ENCODE measurements around the gene SFMBT2.

The SFMBT2 gene

DNA sequence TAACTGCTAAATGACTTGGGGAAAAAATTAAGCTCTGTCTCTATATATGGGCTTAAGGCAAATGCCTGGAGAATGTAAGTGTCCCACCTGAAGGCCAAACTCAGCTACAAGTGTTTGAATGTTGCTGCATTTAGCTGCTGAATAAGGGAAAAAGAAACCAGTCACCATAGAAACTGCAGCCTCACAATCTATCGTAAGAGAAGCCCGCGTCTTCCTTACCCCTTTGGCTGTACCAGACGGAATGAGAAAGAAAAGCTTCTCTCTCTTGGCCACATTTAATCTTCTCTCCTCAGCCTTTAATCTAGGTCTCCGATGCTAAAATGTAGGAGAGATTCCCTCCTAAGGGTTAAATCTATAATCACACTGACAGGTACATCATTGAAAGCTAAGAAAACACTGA lies 147.2 kb downstream of the SFMBT2 start:
- no peaks in the 10 kb centered on the region for H3K9me3 ChIP-seq (ENCODE audit: control extremely low read depth in 1 of 5, control insufficient read depth in 4 of 5, insufficient read depth in 2 of 5, low read depth in 1 of 5, low read length in 4 of 5)
- peaks cover 5 to 23% (median 20%) of the 10 kb centered on the region in 4 experiments for H3K4me1 ChIP-seq (ENCODE audit: control extremely low read depth in 1 of 4, control insufficient read depth in 4 of 4, insufficient read depth in 4 of 4, low read length in 3 of 4)
- ChIA-PET POLR2A (no interaction called here), CTCF (interaction anchor here (1.3 kb wide), 1 partner anchor 11 kb away, joined by 4 read pairs; no protein-coding TSS in a partner anchor)
- H3K36me3 ChIP-seq (ENCODE audit: control insufficient read depth in 4 of 4, insufficient read depth in 4 of 4, low read length in 3 of 4): no peaks in the 10 kb centered on the region
- DNase-seq: no peak
- H3K4me3 ChIP-seq (ENCODE audit: control insufficient read depth in 1 of 7, extremely low read depth in 1 of 7, insufficient read depth in 4 of 7, low read depth in 2 of 7, low read length in 6 of 7): no peak overlapping the region
- H3K27me3 ChIP-seq (replicated peaks in 2 of 5; ENCODE audit: control insufficient read depth in 4 of 5, insufficient read depth in 5 of 5, low read length in 4 of 5): no peaks in the 10 kb centered on the region
- H3K27ac ChIP-seq (ENCODE audit: insufficient read depth in 1 of 2, low read depth in 1 of 2, low read length in 2 of 2, poor library complexity in 1 of 2, severe bottlenecking in 2 of 2): no peak overlapping the region
- 100% methylated on average over 1 of the region's 5 CpGs for WGBS (ENCODE audit: insufficient coverage)

DNA sequence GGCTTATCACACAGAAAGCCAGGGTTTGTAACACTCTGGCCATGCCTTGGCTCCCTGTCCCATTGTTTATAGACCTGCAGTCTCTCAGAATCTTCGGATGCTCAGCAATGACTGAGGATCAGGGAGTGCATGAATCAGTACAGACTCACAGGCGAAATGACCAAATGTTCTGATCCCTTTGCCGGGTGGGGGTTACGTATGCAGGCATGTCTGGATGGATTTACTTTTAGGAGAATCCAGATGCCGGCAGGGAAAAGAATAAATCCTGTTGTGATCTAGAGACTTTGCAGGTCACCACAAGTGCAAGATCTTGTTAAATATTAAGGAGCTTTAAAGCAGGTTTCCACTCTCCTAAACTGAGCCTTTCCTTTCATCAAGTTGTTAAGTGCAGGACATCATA lies 149.5 kb downstream of the SFMBT2 start:
- H3K27ac ChIP-seq (ENCODE audit: insufficient read depth in 1 of 2, low read depth in 1 of 2, low read length in 2 of 2, poor library complexity in 1 of 2, severe bottlenecking in 2 of 2): no peak overlapping the region
- H3K4me3 ChIP-seq (ENCODE audit: control insufficient read depth in 1 of 7, extremely low read depth in 1 of 7, insufficient read depth in 4 of 7, low read depth in 2 of 7, low read length in 6 of 7): no peak overlapping the region
- no peaks in the 10 kb centered on the region for H3K36me3 ChIP-seq (ENCODE audit: control insufficient read depth in 4 of 4, insufficient read depth in 4 of 4, low read length in 3 of 4)
- CTCF ChIA-PET: interaction anchor here (0.8 to 1.9 kb wide), 2 partner anchors 47 to 151 kb away, joined by 3 to 4 read pairs; no protein-coding TSS in a partner anchor
- DNase-seq: no peak
- no peaks in the 10 kb centered on the region for H3K9me3 ChIP-seq (ENCODE audit: control extremely low read depth in 1 of 5, control insufficient read depth in 4 of 5, insufficient read depth in 2 of 5, low read depth in 1 of 5, low read length in 4 of 5)
- H3K4me1 ChIP-seq (ENCODE audit: control extremely low read depth in 1 of 4, control insufficient read depth in 4 of 4, insufficient read depth in 4 of 4, low read length in 3 of 4): peaks cover 12 to 46% (median 39%) of the 10 kb centered on the region in 4 experiments
- POLR2A ChIA-PET: no interaction called here
- H3K27me3 ChIP-seq (replicated peaks in 2 of 5; ENCODE audit: control insufficient read depth in 4 of 5, insufficient read depth in 5 of 5, low read length in 4 of 5): no peaks in the 10 kb centered on the region
- WGBS (ENCODE audit: insufficient coverage): 94% methylated on average over 5 of the region's 5 CpGs

DNA sequence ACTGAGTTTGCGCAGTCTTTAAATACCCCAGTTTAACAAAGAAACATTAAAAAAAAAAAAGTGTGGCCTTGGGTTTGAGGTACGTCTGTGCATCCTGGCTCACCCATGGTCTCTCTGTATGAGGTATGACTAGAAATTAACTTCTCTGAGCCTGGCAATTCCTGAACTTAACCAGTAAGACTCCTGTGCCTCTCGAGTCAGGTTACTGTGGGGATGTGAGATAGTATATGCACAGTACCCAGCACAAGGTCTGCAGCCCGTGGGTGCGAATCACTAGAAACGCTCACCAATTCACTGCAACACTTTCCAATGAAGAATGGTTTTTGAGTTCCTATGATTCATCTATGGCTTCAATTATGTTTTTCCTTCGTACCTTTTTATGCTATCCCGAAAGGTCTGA lies 149.9 kb downstream of the SFMBT2 start:
- Histone ChIP-seq H3K36me3 (ENCODE audit: control insufficient read depth in 4 of 4, insufficient read depth in 4 of 4, low read length in 3 of 4) (no peaks in the 10 kb centered on the region), H3K27me3 (replicated peaks in 2 of 5; ENCODE audit: control insufficient read depth in 4 of 5, insufficient read depth in 5 of 5, low read length in 4 of 5) (no peaks in the 10 kb centered on the region), H3K27ac (ENCODE audit: insufficient read depth in 1 of 2, low read depth in 1 of 2, low read length in 2 of 2, poor library complexity in 1 of 2, severe bottlenecking in 2 of 2) (no peak overlapping the region), H3K4me3 (ENCODE audit: control insufficient read depth in 1 of 7, extremely low read depth in 1 of 7, insufficient read depth in 4 of 7, low read depth in 2 of 7, low read length in 6 of 7) (no peak overlapping the region), H3K9me3 (ENCODE audit: control extremely low read depth in 1 of 5, control insufficient read depth in 4 of 5, insufficient read depth in 2 of 5, low read depth in 1 of 5, low read length in 4 of 5) (no peaks in the 10 kb centered on the region), H3K4me1 (ENCODE audit: control extremely low read depth in 1 of 4, control insufficient read depth in 4 of 4, insufficient read depth in 4 of 4, low read length in 3 of 4) (peaks cover 13 to 50% (median 41%) of the 10 kb centered on the region in 4 experiments)
- CTCF ChIA-PET: interaction anchor here (1.9 to 2.6 kb wide), 2 partner anchors 17 to 48 kb away, joined by 4 to 8 read pairs; no protein-coding TSS in a partner anchor
- DNase-seq: no peak
- POLR2A ChIA-PET: no interaction called here
- WGBS (ENCODE audit: insufficient coverage): 100% methylated on average over 3 of the region's 8 CpGs

DNA sequence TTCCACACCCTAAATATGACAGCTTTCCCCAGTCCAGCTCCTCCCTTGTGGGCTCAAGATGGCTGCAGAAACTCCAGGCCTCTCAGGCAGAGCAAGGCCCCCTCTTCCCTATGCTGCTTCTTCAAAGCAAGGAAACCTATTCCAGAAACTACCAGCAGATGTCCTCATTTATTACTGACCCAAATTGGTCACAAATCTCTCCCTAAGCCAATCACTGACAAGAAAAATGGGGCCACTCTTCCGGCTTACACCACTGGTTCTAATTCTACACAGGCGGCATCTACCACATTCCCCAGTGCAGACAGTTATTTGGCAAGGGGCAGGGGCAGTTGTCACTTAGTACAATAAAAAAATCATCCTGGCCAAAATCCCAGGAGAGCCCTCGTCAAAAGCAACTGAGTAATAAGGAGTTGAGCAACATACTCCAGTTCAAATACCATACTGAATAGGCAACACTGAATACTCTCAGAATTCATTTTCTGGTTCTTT lies 150.4 kb downstream of the SFMBT2 start:
- Histone ChIP-seq H3K4me3 (ENCODE audit: control insufficient read depth in 1 of 7, extremely low read depth in 1 of 7, insufficient read depth in 4 of 7, low read depth in 2 of 7, low read length in 6 of 7) (no peak overlapping the region), H3K4me1 (ENCODE audit: control extremely low read depth in 1 of 4, control insufficient read depth in 4 of 4, insufficient read depth in 4 of 4, low read length in 3 of 4) (peaks cover 16 to 55% (median 44%) of the 10 kb centered on the region in 4 experiments), H3K9me3 (ENCODE audit: control extremely low read depth in 1 of 5, control insufficient read depth in 4 of 5, insufficient read depth in 2 of 5, low read depth in 1 of 5, low read length in 4 of 5) (no peaks in the 10 kb centered on the region), H3K27ac (ENCODE audit: insufficient read depth in 1 of 2, low read depth in 1 of 2, low read length in 2 of 2, poor library complexity in 1 of 2, severe bottlenecking in 2 of 2) (no peak overlapping the region), H3K27me3 (replicated peaks in 2 of 5; ENCODE audit: control insufficient read depth in 4 of 5, insufficient read depth in 5 of 5, low read length in 4 of 5) (no peaks in the 10 kb centered on the region), H3K36me3 (ENCODE audit: control insufficient read depth in 4 of 4, insufficient read depth in 4 of 4, low read length in 3 of 4) (no peaks in the 10 kb centered on the region)
- CTCF ChIA-PET: interaction anchor here (1.6 to 2.6 kb wide), 2 partner anchors 16 to 36 kb away, joined by 4 to 8 read pairs; no protein-coding TSS in a partner anchor
- whole genome bisulfite sequencing (ENCODE audit: insufficient coverage): no CpG with 5 or more reads among the region's 3 CpGs
- POLR2A ChIA-PET: no interaction called here
- DNase-seq: peak; percentile 85 to 88 (median 86)

DNA sequence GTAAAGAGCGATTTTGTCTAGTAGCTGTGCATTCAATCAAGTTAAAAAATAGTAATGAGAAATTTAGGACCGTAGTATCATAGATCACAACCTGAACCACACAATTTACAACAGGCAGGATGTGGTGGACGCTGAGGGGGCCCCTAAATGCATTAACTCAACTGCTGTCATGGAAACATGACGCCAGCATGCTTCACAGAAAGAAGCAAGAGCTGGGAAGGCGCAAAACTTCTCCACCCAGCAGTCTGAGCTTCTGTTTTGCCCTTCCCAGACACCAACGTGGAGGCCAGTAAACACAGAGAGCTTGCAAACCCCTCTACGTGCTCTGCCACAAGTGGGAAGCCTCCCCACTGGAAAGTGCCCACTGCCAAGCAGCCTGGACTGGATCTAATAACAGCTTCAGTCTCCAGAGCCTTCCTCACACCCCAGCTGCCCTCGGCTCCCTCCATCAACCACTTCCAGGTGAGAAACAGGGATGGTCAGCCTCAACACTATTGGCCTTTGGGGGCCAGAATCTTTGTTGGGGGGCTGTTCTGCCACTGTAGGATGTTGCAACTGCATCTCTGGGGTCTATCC lies 151.8 kb downstream of the SFMBT2 start:
- Histone ChIP-seq H3K9me3 (ENCODE audit: control extremely low read depth in 1 of 5, control insufficient read depth in 4 of 5, insufficient read depth in 2 of 5, low read depth in 1 of 5, low read length in 4 of 5) (no peaks in the 10 kb centered on the region), H3K4me1 (ENCODE audit: control extremely low read depth in 1 of 4, control insufficient read depth in 4 of 4, insufficient read depth in 4 of 4, low read length in 3 of 4) (peaks cover 17 to 57% (median 45%) of the 10 kb centered on the region in 4 experiments), H3K36me3 (ENCODE audit: control insufficient read depth in 4 of 4, insufficient read depth in 4 of 4, low read length in 3 of 4) (no peaks in the 10 kb centered on the region), H3K27me3 (replicated peaks in 2 of 5; ENCODE audit: control insufficient read depth in 4 of 5, insufficient read depth in 5 of 5, low read length in 4 of 5) (no peaks in the 10 kb centered on the region), H3K4me3 (ENCODE audit: control insufficient read depth in 1 of 7, extremely low read depth in 1 of 7, insufficient read depth in 4 of 7, low read depth in 2 of 7, low read length in 6 of 7) (peak overlapping the region in 4 of 7 experiments; percentile 29 to 42 (median 38)), H3K27ac (ENCODE audit: insufficient read depth in 1 of 2, low read depth in 1 of 2, low read length in 2 of 2, poor library complexity in 1 of 2, severe bottlenecking in 2 of 2) (no peak overlapping the region)
- ChIA-PET POLR2A (no interaction called here), CTCF (interaction anchor here (0.9 to 2.6 kb wide), 7 partner anchors 8 to 340 kb away, joined by 3 to 8 read pairs (median 4); no protein-coding TSS in a partner anchor)
- whole genome bisulfite sequencing (ENCODE audit: insufficient coverage): 10% methylated on average over 6 of the region's 8 CpGs
- DNase-seq: peak; percentile 76 to 95 (median 93)

DNA sequence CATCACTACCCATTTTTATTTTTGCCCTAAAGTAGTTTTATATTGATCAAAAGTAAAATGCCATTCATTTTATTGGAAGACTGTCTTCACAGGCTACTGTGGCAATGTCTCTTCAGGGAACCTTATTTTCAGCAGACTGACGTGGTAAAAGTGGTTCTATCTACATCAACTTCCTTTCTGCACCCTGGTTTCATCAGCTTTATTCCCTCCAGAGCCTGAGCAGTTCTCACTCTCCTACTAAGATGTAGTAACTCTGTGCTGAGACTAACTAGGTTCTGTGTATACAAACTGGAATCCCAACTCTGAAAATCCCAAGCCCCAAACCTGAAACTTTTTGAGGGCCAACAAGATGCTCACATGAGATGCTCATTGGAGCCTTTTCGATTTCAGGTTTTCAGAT lies 155.3 kb downstream of the SFMBT2 start:
- H3K36me3 ChIP-seq (ENCODE audit: control insufficient read depth in 4 of 4, insufficient read depth in 4 of 4, low read length in 3 of 4): peaks cover 0 to 5% (median 0%) of the 10 kb centered on the region in 4 experiments
- no peak overlapping the region for H3K27ac ChIP-seq (ENCODE audit: insufficient read depth in 1 of 2, low read depth in 1 of 2, low read length in 2 of 2, poor library complexity in 1 of 2, severe bottlenecking in 2 of 2)
- peaks cover 17 to 58% (median 43%) of the 10 kb centered on the region in 4 experiments for H3K4me1 ChIP-seq (ENCODE audit: control extremely low read depth in 1 of 4, control insufficient read depth in 4 of 4, insufficient read depth in 4 of 4, low read length in 3 of 4)
- DNase-seq: no peak
- ChIA-PET CTCF (interaction anchor here (0.9 to 1.5 kb wide), 7 partner anchors 9 to 337 kb away, joined by 3 to 5 read pairs (median 4); no protein-coding TSS in a partner anchor), POLR2A (no interaction called here)
- no peaks in the 10 kb centered on the region for H3K27me3 ChIP-seq (replicated peaks in 2 of 5; ENCODE audit: control insufficient read depth in 4 of 5, insufficient read depth in 5 of 5, low read length in 4 of 5)
- H3K9me3 ChIP-seq (ENCODE audit: control extremely low read depth in 1 of 5, control insufficient read depth in 4 of 5, insufficient read depth in 2 of 5, low read depth in 1 of 5, low read length in 4 of 5): no peaks in the 10 kb centered on the region
- H3K4me3 ChIP-seq (ENCODE audit: control insufficient read depth in 1 of 7, extremely low read depth in 1 of 7, insufficient read depth in 4 of 7, low read depth in 2 of 7, low read length in 6 of 7): no peak overlapping the region
- WGBS (ENCODE audit: insufficient coverage): 75% methylated on average over 1 of the region's 2 CpGs

Measured in common myeloid progenitor, CD34-positive (primary cell).